ENCODE measurements around the gene MCOLN2. TPM values are rescaled to one million over a fixed set of nuclear protein-coding genes. Genes with fewer than 3 reads are reported as not detected.
"Not testable (repeated sequence)": the region's sequence is repeated elsewhere in the genome, so short reads cannot be mapped to it uniquely, and the experiment has no call there.

Gene MCOLN2
- total RNA-seq, 2 donors from 2014 or later = 37.3 to 37.4 TPM

- ATAC-seq = peak; percentile 66 to 74
- H3K36me3 Mint-ChIP-seq = peaks cover 13 to 19% of the 10 kb centered on the region in 2 donors
These were observed 1.2 kb downstream of the MCOLN2 start for GRCh38 chr1:84995484-84996334.

GRCh38 chr1:84991097-84991920 is 5.6 kb downstream of the MCOLN2 start:
- H3K27ac Mint-ChIP-seq = peak overlapping the region; percentile 3 to 55
- H3K9me3 Mint-ChIP-seq = no peaks in the 10 kb centered on the region
- no peak for DNase-seq (ENCODE audit: low spot score in 2 of 2)
- H3K36me3 Mint-ChIP-seq = peaks cover 6 to 13% of the 10 kb centered on the region in 2 donors
- ATAC-seq = peak; percentile 17 to 46

More at GRCh38 chr1:84995484-84996334, 1.2 kb downstream of the MCOLN2 start:
- H3K27ac Mint-ChIP-seq = peak overlapping the region; percentile 4 to 88
- peak in 1 of 2 donors; percentile 10 for DNase-seq (ENCODE audit: low spot score in 2 of 2)
- no peaks in the 10 kb centered on the region for H3K9me3 Mint-ChIP-seq

- Mint-ChIP-seq H3K9me3 (peaks cover 0 to 8% of the 10 kb centered on the region in 2 donors), H3K27ac (peak overlapping the region; percentile 1 to 2), H3K36me3 (peaks cover 14 to 33% of the 10 kb centered on the region in 2 donors)
- DNase-seq (ENCODE audit: low spot score in 2 of 2) (no peak), ATAC-seq (peak; percentile 90 to 96)
These were observed 8.3 kb downstream of the MCOLN2 start for GRCh38 chr1:84988588-84988987.

GRCh38 chr1:84986561-84986960 is 10.4 kb downstream of the MCOLN2 start:
- not testable (repeated sequence) for ATAC-seq; H3K27ac Mint-ChIP-seq; DNase-seq (ENCODE audit: low spot score in 2 of 2); H3K9me3 Mint-ChIP-seq
- H3K36me3 Mint-ChIP-seq = peaks cover 14 to 21% of the 10 kb centered on the region in 2 donors

- Mint-ChIP-seq H3K9me3 (peaks cover 0 to 13% of the 10 kb centered on the region in 2 donors), H3K27ac (no peak overlapping the region), H3K36me3 (peaks cover 14 to 29% of the 10 kb centered on the region in 2 donors)
- ATAC-seq = no peak
- DNase-seq (ENCODE audit: low spot score in 2 of 2) = no peak
These were observed 11.5 kb downstream of the MCOLN2 start for GRCh38 chr1:84985365-84985764.

- H3K36me3 Mint-ChIP-seq = peaks cover 14 to 45% of the 10 kb centered on the region in 2 donors
These were observed 14.5 kb downstream of the MCOLN2 start for GRCh38 chr1:84982395-84982794.

GRCh38 chr1:84975035-84975434 is 21.9 kb downstream of the MCOLN2 start:
- DNase-seq (ENCODE audit: low spot score in 2 of 2) (no peak), ATAC-seq (peak in 1 of 2 donors; percentile 43)
- Mint-ChIP-seq H3K36me3 (peaks cover 0 to 32% of the 10 kb centered on the region in 2 donors), H3K9me3 (peaks cover 0 to 4% of the 10 kb centered on the region in 2 donors), H3K27ac (peak overlapping the region in 1 of 2 donors; percentile 56)

More at GRCh38 chr1:84982395-84982794, 14.5 kb downstream of the MCOLN2 start:
- ATAC-seq (no peak), DNase-seq (ENCODE audit: low spot score in 2 of 2) (no peak)
- Mint-ChIP-seq H3K27ac (no peak overlapping the region), H3K9me3 (peaks cover 0 to 18% of the 10 kb centered on the region in 2 donors)

GRCh38 chr1:84973498-84974334 is 23.2 kb downstream of the MCOLN2 start:
- DNase-seq (ENCODE audit: low spot score in 2 of 2) = peak in 1 of 2 donors; percentile 55
- Mint-ChIP-seq H3K36me3 (peaks cover 0 to 22% of the 10 kb centered on the region in 2 donors), H3K27ac (peak overlapping the region in 1 of 2 donors; percentile 2), H3K9me3 (peaks cover 0 to 4% of the 10 kb centered on the region in 2 donors)
- ATAC-seq = peak in 1 of 2 donors; percentile 58

GRCh38 chr1:84972377-84972987 is 24.4 kb downstream of the MCOLN2 start:
- H3K9me3 Mint-ChIP-seq = no peaks in the 10 kb centered on the region
- H3K27ac Mint-ChIP-seq = peak overlapping the region; percentile 12 to 44
- DNase-seq (ENCODE audit: low spot score in 2 of 2) (no peak), ATAC-seq (peak; percentile 14 to 19)
- peaks cover 0 to 26% of the 10 kb centered on the region in 2 donors for H3K36me3 Mint-ChIP-seq

GRCh38 chr1:84971957-84972356 is 25.0 kb downstream of the MCOLN2 start:
- H3K27ac Mint-ChIP-seq = peak overlapping the region in 1 of 2 donors; percentile 12
- no peaks in the 10 kb centered on the region for H3K9me3 Mint-ChIP-seq
- ATAC-seq (no peak), DNase-seq (ENCODE audit: low spot score in 2 of 2) (no peak)
- H3K36me3 Mint-ChIP-seq = peaks cover 0 to 26% of the 10 kb centered on the region in 2 donors

GRCh38 chr1:84969489-84970250 is 27.2 kb downstream of the MCOLN2 start:
- Mint-ChIP-seq H3K9me3 (no peaks in the 10 kb centered on the region), H3K27ac (peak overlapping the region; percentile 30 to 68), H3K36me3 (peaks cover 0 to 12% of the 10 kb centered on the region in 2 donors)
- peak; percentile 67 to 88 for ATAC-seq
- DNase-seq (ENCODE audit: low spot score in 2 of 2) = no peak

GRCh38 chr1:84968865-84969264 is 28.0 kb downstream of the MCOLN2 start:
- ATAC-seq (no peak), DNase-seq (ENCODE audit: low spot score in 2 of 2) (no peak)
- Mint-ChIP-seq H3K27ac (peak overlapping the region in 1 of 2 donors; percentile 30), H3K36me3 (peaks cover 0 to 12% of the 10 kb centered on the region in 2 donors), H3K9me3 (no peaks in the 10 kb centered on the region)

GRCh38 chr1:84968101-84968500 is 28.8 kb downstream of the MCOLN2 start:
- DNase-seq (ENCODE audit: low spot score in 2 of 2) (no peak), ATAC-seq (no peak)
- Mint-ChIP-seq H3K36me3 (peaks cover 0 to 17% of the 10 kb centered on the region in 2 donors), H3K27ac (peak overlapping the region in 1 of 2 donors; percentile 7), H3K9me3 (no peaks in the 10 kb centered on the region)

GRCh38 chr1:84967666-84968065 is 29.2 kb downstream of the MCOLN2 start:
- DNase-seq (ENCODE audit: low spot score in 2 of 2) = no peak
- Mint-ChIP-seq H3K27ac (peak overlapping the region in 1 of 2 donors; percentile 72), H3K36me3 (peaks cover 0 to 21% of the 10 kb centered on the region in 2 donors), H3K9me3 (no peaks in the 10 kb centered on the region)
- no peak for ATAC-seq

GRCh38 chr1:84963021-84963420 is 33.9 kb downstream of the MCOLN2 start:
- Mint-ChIP-seq H3K27ac (no peak overlapping the region), H3K36me3 (peaks cover 0 to 14% of the 10 kb centered on the region in 2 donors), H3K9me3 (no peaks in the 10 kb centered on the region)
- no peak for ATAC-seq
- no peak for DNase-seq (ENCODE audit: low spot score in 2 of 2)

All from activated naive CD4-positive, alpha-beta T cell treated with anti-CD3 and anti-CD28 coated beads, Interleukin-2, amount 50 U/mL, for 72 hours (primary cell).